SKM-1 (cell line): Measurements from ENCODE around the gene SLC2A11.
A peak's percentile ranks its signal among the peaks of the same experiment; 100 is the strongest.

Source experiments
- DNase-seq: peaks from one replicate; lab custom pipeline; 2025; ENCODE audit not compliant: unreplicated experiment; lab: John Stamatoyannopoulos, UW

The SLC2A11 gene

GRCh38 chr22:23832226-23833016 lies 25.3 kb upstream of the SLC2A11 start:
- DNase-seq: no peak

GRCh38 chr22:23833017-23833751 lies 24.5 kb upstream of the SLC2A11 start:
- DNase-seq: no peak

- DNase-seq: no peak
Observed at GRCh38 chr22:23833911-23834317, 23.8 kb upstream of the SLC2A11 start.

GRCh38 chr22:23834406-23834792 lies 23.3 kb upstream of the SLC2A11 start:
- no peak for DNase-seq

- no peak for DNase-seq
Observed at GRCh38 chr22:23834793-23835483, 22.7 kb upstream of the SLC2A11 start.

GRCh38 chr22:23835484-23836144 lies 22.1 kb upstream of the SLC2A11 start:
- DNase-seq: no peak

GRCh38 chr22:23836281-23836680 lies 21.4 kb upstream of the SLC2A11 start:
- no peak for DNase-seq

GRCh38 chr22:23836692-23837495 lies 20.8 kb upstream of the SLC2A11 start:
- DNase-seq: no peak

GRCh38 chr22:23837496-23837859 lies 20.2 kb upstream of the SLC2A11 start:
- DNase-seq: no peak

GRCh38 chr22:23837911-23838680 lies 19.6 kb upstream of the SLC2A11 start:
- DNase-seq: peak; percentile 47

GRCh38 chr22:23838681-23839468 lies 18.8 kb upstream of the SLC2A11 start, which contains the start of gene DERL3:
Gene DERL3 (minus strand): TSS chr22:23839006. CDS start chr22:23838987, 19 bp downstream.
- peak; percentile 99 for DNase-seq

- DNase-seq: no peak
Observed at GRCh38 chr22:23840026-23840425, 17.6 kb upstream of the SLC2A11 start.

- no peak for DNase-seq
Observed at GRCh38 chr22:23841292-23841691, 16.4 kb upstream of the SLC2A11 start.

- no peak for DNase-seq
Observed at GRCh38 chr22:23841736-23842445, 15.8 kb upstream of the SLC2A11 start.

- DNase-seq: no peak
Observed at GRCh38 chr22:23842599-23842998, 15.1 kb upstream of the SLC2A11 start.

- DNase-seq: no peak
Observed at GRCh38 chr22:23844739-23845202, 12.9 kb upstream of the SLC2A11 start.

GRCh38 chr22:23845265-23846080 lies 12.2 kb upstream of the SLC2A11 start:
- DNase-seq: no peak
